Ishikawa (cell line): ENCODE data around the gene RPL27A.

Experiments
- CEBPB ChIP-seq: IDR thresholded peaks from 2 replicates; pipeline ENCODE4 v1.6.1; 2012
- EGR1 ChIP-seq: IDR thresholded peaks from 2 replicates; pipeline ENCODE4 v1.6.1; 2012
- EP300 ChIP-seq: IDR thresholded peaks from 2 replicates; pipeline ENCODE4 v1.6.1; 2012; ENCODE audit warnings: borderline replicate concordance
- FOXM1 ChIP-seq: IDR thresholded peaks from 2 replicates; pipeline ENCODE4 v1.6.1; 2012; ENCODE audit warnings: low read depth, borderline replicate concordance
- NFIC ChIP-seq: IDR thresholded peaks from 2 replicates; pipeline ENCODE4 v1.6.1; 2012
- RAD21 ChIP-seq: IDR thresholded peaks from 2 replicates; pipeline ENCODE4 v1.6.1; 2012; ENCODE audit warnings: low read depth
- TAF1 ChIP-seq: IDR thresholded peaks from 2 replicates; pipeline ENCODE4 v1.6.1; 2012; ENCODE audit warnings: low read depth, mild to moderate bottlenecking
- TCF12 ChIP-seq: IDR thresholded peaks from 2 replicates; pipeline ENCODE4 v1.6.1; 2012; ENCODE audit warnings: low read depth
- TEAD4 ChIP-seq: IDR thresholded peaks from 2 replicates; pipeline ENCODE4 v1.6.1; 2012
- YY1 ChIP-seq: IDR thresholded peaks from 2 replicates; pipeline ENCODE4 v1.6.1; 2012; ENCODE audit warnings: low read depth
- ZBTB7A ChIP-seq: IDR thresholded peaks from 2 replicates; pipeline ENCODE4 v1.6.1; 2012; ENCODE audit warnings: low read depth
- TF ChIP-seq, protein P1 (sequence below): IDR thresholded peaks from 2 replicates; pipeline ENCODE4 v1.6.1; 2012; ENCODE audit warnings: low read depth, mild to moderate bottlenecking
- TF ChIP-seq, protein P2 (sequence below): IDR thresholded peaks from 2 replicates; pipeline ENCODE4 v1.6.1; 2012
- TF ChIP-seq, protein P3 (sequence below): IDR thresholded peaks from 2 replicates; pipeline ENCODE4 v1.6.1; 2012

Gene RPL27A

DNA sequence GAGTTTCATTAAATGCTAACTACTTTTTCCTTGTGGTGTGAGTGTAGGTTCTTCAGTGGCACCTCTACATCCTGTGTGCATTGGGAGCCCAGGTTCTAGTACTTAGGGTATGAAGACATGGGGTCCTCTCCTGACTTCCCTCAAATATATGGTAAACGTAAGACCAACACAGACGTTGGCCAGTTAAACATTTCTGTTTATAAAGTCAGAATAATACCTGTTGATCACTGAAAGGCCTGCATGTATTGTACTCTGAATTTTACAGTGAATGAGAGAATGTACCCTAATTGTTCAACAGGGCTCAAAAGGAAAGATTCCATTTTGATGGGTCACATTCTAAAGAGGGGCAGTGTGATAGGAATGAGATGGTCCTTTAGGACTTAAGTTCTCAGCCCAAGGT is 3.2 kb downstream of the RPL27A start:
- TF ChIP-seq, protein P1, sequence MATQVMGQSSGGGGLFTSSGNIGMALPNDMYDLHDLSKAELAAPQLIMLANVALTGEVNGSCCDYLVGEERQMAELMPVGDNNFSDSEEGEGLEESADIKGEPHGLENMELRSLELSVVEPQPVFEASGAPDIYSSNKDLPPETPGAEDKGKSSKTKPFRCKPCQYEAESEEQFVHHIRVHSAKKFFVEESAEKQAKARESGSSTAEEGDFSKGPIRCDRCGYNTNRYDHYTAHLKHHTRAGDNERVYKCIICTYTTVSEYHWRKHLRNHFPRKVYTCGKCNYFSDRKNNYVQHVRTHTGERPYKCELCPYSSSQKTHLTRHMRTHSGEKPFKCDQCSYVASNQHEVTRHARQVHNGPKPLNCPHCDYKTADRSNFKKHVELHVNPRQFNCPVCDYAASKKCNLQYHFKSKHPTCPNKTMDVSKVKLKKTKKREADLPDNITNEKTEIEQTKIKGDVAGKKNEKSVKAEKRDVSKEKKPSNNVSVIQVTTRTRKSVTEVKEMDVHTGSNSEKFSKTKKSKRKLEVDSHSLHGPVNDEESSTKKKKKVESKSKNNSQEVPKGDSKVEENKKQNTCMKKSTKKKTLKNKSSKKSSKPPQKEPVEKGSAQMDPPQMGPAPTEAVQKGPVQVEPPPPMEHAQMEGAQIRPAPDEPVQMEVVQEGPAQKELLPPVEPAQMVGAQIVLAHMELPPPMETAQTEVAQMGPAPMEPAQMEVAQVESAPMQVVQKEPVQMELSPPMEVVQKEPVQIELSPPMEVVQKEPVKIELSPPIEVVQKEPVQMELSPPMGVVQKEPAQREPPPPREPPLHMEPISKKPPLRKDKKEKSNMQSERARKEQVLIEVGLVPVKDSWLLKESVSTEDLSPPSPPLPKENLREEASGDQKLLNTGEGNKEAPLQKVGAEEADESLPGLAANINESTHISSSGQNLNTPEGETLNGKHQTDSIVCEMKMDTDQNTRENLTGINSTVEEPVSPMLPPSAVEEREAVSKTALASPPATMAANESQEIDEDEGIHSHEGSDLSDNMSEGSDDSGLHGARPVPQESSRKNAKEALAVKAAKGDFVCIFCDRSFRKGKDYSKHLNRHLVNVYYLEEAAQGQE, result no peak
- no peak for TF ChIP-seq TAF1
- TF ChIP-seq NFIC, result no peak
- TF ChIP-seq TCF12, result no peak
- TF ChIP-seq, protein P2, sequence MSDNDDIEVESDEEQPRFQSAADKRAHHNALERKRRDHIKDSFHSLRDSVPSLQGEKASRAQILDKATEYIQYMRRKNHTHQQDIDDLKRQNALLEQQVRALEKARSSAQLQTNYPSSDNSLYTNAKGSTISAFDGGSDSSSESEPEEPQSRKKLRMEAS, result no peak
- no peak for TF ChIP-seq ZBTB7A
- TF ChIP-seq TEAD4, result no peak
- TF ChIP-seq, protein P3, sequence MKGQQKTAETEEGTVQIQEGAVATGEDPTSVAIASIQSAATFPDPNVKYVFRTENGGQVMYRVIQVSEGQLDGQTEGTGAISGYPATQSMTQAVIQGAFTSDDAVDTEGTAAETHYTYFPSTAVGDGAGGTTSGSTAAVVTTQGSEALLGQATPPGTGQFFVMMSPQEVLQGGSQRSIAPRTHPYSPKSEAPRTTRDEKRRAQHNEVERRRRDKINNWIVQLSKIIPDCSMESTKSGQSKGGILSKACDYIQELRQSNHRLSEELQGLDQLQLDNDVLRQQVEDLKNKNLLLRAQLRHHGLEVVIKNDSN, result no peak

DNA sequence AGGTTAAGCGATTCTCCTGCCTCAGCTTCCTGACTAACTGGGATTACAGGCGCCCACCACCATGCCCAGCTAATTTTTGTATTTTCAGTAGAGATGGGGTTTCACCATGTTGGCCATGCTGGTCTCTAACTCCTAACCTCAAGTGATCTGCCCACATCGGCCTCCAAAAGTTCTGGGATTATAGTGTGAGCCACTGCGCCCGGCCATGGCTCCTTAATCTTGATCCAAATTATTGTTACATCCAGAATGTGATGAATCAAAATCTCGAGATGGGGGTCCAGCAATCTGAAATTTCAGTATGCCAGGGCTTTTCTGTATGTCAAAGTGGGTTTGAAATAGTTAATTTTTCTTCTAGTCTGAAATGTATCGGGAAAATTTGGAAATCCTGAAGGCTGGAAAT is 3.7 kb downstream of the RPL27A start:
- TF ChIP-seq, protein P1, result no peak
- TF ChIP-seq TEAD4 (no peak), EP300 (no peak), FOXM1 (no peak), YY1 (no peak), NFIC (no peak), CEBPB (no peak), RAD21 (no peak), TAF1 (no peak), TCF12 (no peak)
- TF ChIP-seq, protein P3, result no peak

DNA sequence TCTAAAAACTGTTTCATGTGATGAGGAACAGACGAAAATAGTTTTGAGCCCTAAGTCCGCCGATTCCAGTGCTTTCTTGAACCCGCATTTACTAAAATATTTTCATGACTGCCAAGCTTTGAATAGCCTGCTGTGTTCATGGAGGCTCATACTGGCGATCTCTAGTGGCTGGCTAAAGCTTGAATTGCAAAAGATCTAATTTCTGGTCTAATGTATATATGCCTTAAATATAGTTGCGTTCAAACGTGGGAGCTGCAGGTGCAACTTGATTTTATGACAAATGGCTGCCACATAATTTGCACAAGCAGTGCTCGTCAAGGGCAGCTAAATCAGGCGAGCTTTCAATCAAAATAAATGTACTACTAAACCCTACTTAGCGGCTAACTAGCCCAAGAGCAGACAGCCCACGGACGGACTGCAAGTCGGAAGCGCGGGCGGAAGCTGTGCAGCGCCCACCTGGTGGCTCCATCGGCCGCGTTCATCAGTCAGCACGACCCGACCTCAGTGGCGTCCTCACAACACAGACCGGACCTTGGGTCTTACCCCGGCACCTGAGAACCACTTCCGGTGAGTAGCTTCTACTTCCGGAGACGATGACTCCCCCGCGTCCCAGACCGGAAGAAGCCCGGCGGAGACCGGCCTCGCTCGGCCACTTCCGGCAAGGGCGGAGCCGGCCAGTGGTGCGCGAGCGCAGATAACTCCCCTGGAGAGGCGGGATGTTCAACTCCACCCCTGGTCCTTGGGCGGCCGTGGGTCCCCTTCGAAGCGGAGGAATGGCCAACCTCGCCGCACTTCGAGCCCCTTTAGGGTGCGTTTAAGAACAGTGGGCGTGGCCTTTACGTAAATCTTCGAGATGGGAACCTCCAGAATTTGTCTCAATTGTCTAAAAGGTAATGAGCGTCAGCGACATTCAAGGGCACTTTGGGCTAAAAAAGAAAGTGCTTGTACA is 6.1 kb downstream of the RPL27A start:
- peak; percentile 36; the same call in 1 of the 2 replicates for TF ChIP-seq TAF1
- TF ChIP-seq FOXM1, result no peak
- TF ChIP-seq NFIC, result no peak
- peak; percentile 87 for TF ChIP-seq EGR1
- peak; percentile 73; the same call in 1 of the 2 replicates for TF ChIP-seq YY1
- 0 out of 2 replicates have a peak, but pooled peaks have one; percentile 12 for TF ChIP-seq TEAD4
- TF ChIP-seq EP300, result peak; percentile 18; the same call in 1 of the 2 replicates
- TF ChIP-seq, protein P2, result peak; percentile 71; the same call in 1 of the 2 replicates
- TF ChIP-seq TCF12, result peak; percentile 61; the same call in 1 of the 2 replicates

DNA sequence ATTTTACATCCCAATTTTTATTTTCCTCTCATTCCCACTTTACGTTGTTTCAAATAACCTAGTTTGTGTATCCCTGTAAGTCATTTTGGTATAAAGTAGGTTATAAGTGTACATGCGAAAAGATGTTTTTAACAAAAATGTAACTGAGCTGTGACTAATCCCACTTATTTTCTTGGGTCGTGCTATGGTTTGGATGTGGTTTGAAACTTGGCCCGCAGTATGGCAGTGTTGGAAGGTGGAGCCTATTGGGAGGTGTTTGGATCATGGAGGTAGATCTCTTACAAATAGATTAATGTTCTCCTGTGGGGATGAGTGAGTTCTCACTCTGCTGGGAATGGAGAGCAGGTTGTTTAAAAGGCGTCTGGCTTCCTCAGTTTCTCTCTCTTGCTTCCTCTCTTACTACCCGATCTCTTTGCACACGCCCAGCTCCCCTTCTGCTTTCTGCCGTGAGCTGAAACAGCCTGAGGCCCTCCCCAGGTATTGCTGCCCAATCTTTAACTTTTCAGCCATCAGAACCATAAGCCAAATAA is 7.2 kb downstream of the RPL27A start:
- no peak for TF ChIP-seq EP300
- no peak for TF ChIP-seq ZBTB7A
- TF ChIP-seq TCF12, result no peak
- no peak for TF ChIP-seq EGR1
- no peak for TF ChIP-seq NFIC
- no peak for TF ChIP-seq FOXM1
- no peak for TF ChIP-seq CEBPB
- TF ChIP-seq, protein P1, result no peak
- TF ChIP-seq, protein P2, result no peak
- no peak for TF ChIP-seq YY1
- TF ChIP-seq, protein P3, result no peak
